Measurements from ENCODE around the gene METAP1D.

The METAP1D gene

DNA sequence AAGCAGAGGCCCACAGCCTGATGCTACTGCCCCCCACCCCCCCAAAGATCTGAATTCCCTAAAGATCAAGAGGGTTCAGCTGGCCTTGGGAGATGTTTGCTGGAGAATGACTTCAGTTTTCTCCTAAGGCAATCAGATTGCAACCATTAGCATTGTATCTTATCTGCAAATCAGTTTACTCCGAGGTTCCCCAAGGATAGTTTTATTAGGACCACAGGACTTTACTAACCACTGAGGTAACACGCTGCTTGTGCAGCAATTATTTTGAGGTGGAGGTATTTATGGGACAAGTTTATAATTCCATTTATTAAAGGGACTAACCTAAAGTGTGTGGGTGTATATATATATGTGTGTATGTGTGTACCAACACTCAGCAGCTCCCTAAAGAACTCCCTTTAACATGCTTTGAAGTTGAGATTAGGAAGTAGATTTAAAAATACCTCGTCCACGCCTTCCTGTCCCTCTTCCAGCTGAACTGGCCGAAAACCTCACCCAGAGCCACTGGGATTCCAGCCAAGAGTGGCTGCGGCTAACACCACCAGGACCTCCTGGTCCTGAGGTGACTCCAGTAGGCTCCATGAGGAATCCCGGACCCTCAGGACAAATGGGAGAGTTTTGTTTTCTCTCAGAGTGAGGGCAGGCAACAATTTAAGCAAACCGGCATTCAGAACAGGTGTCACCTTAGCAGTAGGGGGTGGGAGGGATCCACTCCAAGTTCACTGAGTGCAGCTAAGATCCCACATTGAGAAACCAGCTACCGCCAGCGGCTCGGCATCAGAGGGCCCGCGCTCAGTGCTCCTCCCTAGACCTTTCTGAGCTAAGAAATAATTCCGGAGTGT, 82.6 kb downstream of the METAP1D start:
- no peak for DNase-seq

DNA sequence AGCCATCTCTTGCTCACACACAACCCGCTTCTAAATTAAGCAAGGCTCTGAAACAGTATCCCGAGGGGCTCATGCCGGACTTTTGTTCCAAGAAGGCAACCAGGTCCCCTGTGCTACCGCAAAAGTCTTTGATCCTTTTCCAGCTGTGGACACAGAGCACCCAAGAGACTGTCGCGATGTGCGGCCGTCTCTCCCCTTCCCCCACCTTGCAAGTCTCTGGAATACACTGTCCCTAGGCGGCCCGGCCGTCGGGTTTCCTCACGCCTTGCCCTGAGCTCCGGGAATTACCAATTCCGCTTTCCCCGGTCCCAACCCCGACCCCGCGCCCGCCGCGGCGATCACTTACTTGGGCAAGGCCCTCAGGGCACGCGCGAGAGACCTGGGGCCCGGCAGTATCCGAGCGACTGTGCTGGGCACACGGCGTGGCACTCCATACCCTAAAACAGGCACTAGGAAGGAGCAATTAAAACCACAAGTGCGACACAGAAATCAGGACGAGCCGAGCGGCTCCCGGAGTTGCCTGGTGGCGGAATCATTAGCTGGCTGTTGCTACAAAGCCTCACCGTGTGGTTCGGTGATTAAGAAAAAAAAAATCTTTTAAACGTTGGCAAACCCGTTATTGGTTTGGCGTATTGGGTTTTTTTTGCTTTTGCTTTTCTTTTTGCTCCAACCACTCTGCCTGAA, 83.3 kb downstream of the METAP1D start:
- DNase-seq = no peak

DNA sequence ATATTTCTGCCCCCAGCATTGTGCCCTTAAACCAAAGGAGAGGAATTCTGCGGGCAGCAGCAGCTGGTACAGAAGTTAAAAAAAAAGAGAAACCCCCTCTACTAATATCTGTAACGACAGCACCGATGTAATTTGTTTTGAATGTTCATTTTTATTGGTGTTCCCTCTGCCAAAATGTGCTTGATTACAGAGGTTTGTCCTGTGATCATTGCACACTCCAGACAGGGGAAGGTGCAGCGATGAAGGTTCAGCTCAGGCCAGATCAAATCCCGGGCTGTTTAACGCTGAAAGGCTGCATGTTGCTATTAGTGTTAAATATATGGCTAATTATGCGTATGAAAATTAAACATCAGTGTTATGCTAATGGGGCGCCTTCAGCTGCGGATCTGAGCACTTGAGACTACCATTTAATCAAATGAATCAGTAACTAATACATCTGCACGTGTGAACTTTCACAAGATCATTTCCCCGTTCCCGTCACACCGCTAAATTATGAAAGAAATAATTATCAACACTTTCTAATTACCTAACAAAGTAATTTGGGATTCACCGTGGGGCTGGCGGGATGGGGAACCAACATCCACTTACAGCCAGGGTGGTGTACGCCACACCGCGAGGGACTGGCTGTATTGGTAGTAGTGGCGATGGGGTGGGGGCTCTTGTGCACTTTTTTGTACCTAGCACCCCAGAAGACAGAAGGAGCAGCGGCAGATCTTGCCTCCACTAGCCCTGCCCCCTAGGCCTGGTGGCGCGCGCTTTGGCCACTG, 84.1 kb downstream of the METAP1D start:
- DNase-seq = peak; percentile 3

DNA sequence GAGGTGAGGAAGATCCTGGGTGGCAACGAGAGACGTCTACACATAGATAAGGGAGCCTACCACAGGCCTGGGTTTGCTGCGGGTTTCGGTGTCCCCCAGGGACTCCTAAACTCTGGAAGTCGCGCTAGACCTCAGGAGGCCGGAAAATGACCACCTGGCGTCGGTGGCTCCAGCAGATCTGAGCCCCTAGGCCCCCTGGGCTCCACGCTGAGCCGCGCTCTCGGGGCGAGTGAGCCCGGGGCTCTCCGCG, 84.6 kb downstream of the METAP1D start:
- peak; percentile 52 for DNase-seq

DNA sequence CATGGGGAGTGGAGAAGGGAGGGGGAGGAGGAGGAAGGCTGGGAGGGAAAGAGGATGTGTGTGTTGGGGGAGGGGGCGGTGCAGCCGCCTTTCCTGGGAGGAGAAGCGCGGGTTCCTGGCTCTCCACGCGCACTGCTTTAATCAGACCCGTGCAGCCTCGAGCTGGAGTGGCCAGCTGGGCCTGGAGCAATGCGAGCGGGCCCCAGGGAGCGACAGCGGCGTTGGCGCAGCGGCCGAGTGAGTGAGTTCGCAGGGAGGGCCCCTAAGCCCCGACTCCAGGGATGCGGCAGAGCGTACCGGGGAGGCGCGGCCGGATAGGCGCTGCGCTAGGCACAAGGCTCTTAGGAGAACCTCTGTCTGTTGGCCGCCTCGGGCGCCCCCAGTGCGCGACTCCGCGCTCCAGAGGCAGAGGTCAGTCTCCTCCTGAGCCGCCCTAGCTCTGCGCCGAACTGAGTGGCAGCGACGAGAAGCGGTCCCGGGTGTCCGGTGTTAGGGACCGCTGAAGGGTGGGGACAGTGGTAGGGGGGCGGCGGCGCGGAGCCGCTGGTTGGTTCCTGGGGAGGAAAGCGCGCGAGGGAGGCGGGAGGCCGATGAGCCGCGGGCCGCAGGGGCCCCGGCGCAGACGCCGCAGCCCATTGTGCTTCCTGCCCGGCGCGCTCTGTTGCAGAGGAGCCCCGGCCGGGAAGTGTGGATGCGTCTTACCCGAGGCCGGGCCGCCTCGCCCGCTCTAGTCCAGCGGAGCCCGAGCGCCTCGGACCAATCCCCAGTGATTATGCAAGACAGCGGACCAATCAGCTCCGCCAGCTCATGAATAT, 85.1 kb downstream of the METAP1D start:
- DNase-seq = peak; percentile 94

DNA sequence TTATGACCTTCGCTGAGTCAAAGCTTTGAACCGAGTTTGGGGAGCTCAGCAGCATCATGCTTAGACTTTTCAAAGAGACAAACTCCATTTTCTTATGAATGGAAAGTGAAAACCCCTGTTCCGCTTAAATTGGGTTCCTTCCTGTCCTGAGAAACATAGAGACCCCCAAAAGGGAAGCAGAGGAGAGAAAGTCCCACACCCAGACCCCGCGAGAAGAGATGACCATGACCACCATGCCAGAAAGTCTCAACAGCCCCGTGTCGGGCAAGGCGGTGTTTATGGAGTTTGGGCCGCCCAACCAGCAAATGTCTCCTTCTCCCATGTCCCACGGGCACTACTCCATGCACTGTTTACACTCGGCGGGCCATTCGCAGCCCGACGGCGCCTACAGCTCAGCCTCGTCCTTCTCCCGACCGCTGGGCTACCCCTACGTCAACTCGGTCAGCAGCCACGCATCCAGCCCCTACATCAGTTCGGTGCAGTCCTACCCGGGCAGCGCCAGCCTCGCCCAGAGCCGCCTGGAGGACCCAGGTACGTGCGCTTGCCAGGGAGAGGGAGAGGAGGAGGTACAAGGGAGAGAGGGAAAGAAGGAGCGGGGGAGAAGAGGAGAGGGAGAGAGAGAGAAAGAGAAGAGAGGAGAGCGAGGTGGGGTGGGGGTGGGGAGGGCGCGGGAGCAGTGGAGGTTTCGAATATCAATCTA, 85.9 kb downstream of the METAP1D start, which contains the start of gene DLX1:
DLX1 (plus strand) TSS at position 48 of the 700 bp plus-strand sequence; CDS start at position 219, 171 bp downstream.
- no peak for DNase-seq

DNA sequence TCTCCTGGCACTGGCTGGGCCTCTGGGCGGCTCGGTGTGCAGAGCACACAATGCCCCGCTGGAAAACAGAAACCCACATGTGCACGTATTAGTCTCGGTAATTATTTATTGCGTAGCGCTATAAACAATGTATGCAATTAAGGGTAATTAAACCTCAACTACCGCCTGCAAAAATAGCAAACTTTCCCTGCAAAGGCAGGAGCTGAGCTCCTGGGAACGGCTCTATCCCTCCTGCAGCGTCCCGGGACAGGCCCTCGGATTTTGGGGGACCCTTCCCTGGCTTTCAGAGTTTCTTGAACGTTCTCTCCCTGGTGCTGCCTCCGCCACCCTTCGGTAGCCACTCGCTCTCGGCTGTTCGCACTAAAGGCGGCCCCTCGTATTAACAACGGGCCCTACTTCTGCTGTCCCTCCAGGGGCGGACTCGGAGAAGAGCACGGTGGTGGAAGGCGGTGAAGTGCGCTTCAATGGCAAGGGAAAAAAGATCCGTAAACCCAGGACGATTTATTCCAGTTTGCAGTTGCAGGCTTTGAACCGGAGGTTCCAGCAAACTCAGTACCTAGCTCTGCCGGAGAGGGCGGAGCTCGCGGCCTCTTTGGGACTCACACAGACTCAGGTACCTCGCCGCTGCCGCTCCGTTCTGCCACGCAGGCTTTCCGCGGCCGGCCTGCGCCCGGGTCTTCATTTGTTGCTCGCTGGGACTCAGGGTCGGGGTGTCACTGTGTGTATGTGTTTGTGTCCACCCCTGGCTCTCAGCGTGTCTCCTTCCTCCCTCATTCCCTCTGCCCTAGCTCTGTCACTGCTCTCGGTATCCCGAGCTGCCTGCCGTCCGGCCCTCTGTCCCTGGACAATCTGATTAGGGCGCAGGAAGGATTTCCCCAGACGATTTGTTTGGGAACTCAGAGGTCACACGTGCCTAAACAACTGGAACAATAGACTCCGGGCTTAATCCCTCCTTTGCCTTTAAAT, 86.8 kb downstream of the METAP1D start:
- DNase-seq = no peak

DNA sequence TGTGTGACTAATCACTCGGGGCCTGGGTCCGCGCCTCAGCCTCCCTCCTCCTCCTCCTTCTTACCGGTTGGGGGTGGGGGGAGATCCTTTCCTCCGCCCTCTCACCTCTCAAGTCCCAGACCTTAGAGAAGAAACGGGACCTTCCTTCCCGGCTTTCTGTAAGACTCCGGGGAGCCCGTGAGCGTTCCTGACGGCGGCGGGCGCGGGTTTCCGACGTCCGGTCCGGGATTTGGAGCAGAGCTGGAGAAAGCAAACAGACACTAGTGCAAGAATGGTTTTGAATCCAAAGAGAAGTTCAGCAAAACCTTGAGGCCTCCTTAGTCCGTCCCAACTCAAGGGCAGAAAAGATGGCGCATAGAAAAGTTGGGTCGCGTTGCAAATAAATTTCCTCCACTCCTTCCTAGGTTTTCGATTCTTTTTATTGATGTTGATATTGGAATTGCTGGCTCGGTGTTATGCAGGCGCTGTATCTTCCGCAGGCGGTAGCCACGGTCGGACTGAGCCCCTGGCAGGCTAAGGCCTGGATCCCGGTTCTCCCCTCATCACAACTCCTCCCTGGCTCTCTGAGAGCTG, 87.5 kb downstream of the METAP1D start:
- DNase-seq = no peak

DNA sequence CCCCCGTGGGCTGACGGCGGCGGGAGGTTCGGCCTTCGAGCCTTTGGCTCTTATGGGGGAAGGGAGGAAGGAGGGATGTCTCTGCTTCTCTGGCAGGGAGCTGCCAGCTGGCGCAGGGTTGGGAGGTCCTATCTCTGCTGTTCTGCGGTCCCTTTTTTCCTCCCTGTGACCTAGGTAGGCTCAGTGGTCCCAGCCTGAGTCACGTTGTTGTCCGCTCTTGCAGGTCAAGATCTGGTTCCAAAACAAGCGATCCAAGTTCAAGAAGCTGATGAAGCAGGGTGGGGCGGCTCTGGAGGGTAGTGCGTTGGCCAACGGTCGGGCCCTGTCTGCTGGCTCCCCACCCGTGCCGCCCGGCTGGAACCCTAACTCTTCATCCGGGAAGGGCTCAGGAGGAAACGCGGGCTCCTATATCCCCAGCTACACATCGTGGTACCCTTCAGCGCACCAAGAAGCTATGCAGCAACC, 88.1 kb downstream of the METAP1D start:
- no peak for DNase-seq

DNA sequence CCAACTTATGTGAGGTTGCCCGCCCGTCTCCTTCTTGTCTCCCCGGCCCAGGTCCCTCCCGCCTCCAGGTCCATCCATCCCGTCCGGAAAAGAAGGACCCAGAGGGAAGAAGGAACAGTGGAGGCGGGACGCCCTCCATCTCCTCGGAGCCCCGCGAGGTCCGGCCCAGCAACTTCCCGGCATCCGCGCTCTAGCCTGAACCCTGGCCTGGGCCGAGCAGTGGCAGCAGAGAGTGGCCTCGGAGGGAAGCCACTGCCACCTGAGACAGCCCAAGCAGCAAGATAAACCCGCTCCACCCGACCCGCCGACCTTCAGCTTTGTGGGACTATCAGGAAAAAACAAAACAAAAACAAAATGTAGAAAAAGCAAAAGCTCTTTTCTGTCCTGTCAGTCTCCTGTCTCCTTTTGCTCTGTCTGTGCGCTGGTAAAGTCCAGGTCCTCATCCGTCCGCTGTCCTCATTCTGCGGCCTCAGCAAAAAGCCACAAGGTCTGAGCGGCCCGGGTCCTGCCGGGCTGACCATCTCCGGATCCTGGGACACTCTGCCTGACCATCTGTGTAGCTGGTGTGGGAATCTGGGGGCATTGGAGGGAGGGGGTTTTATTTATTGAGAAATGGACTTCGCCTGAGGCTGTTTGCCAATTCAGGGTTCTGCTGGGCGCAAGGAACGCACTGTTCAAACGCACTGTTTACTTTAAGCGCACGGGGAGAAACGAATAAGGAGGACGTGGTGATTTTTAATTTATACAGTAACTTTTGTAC, 88.7 kb downstream of the METAP1D start:
- no peak for DNase-seq

DNA sequence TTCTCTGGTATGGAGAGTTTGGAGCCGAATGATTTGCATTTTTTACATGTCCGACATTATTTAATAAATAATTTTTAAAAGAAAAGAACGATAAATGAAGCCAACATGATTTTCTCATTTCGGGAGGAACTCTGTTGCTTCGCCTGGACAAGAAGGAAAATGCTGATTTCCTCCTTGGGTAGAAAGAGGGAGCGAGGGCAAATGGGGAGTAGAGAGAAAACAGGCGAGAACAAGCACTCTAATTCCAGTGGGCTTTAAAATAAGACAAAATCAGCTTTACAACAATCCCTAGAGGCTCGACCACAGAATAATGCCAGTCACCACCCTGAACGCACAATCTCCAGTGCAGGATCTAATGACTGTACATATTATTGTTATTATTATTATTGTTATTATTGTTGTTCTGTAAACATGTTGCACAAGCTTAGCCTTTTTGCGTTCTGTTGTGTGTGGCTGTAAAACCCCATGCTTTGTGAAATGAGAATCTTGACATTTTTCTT, 89.3 kb downstream of the METAP1D start:
- DNase-seq = no peak

DNA sequence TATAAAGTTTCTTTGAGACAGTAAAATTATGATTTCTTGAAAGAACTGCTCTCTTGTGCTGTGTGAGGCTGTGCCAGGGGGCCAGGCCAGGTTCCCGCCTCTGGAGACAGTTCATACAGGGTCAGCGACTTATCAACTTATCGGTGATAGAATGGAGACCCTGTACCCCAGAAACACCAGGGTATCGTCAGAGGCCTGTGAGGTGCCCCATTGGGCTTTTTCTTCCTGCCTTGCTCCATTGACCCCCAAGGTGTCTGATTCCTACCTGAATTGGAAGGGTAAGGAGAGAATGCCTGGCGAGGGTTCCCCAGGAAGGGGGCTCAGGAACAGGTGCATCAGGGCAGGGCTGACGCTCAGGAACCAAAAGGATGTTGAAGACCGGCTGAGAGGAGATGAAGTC, 89.9 kb downstream of the METAP1D start:
- DNase-seq = no peak

DNA sequence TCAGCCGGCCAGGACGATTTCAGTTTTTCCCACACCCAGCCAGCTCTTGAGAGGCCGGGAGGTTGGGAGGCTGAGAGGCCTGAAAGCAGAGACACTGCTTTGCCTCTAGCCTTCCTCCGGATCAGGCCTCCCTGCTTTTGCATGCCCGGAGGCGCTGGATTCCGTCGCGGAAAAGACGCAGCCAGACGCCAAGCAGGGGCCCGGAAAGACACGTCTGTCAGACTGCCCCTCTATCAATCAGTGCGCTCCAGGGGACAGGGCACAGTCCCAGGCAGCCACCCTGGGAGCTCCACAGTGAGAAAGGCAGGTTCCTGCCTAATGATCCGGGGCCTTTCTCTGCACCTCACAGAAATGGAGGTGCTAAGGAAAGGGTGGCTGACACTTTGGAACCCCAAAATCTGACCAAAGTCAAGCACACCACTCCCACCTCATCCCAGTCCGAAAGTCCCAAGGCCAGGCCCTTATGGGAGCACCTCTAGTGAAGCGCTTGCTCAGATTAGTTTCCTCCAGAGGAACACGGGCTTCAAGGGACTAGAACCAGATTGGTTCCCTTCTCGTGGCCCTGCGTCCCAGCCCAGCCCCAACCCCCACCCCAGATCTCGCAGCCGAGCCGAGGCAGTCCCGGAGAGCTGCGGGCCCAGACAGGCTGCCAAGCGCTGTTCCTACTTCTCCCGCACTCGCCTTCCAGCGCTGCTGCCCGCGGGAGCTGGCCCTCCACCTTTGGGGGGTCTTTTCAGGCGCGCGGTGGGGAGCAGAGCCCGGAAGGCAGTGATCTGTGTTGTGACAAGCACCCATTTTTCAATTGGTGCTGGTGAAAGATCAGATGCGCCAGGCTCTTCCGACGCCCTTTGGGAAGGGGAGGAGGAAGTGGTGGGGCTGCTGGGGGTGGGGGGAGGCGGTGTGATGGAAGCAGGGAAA, 90.5 kb downstream of the METAP1D start:
- DNase-seq = no peak

DNA sequence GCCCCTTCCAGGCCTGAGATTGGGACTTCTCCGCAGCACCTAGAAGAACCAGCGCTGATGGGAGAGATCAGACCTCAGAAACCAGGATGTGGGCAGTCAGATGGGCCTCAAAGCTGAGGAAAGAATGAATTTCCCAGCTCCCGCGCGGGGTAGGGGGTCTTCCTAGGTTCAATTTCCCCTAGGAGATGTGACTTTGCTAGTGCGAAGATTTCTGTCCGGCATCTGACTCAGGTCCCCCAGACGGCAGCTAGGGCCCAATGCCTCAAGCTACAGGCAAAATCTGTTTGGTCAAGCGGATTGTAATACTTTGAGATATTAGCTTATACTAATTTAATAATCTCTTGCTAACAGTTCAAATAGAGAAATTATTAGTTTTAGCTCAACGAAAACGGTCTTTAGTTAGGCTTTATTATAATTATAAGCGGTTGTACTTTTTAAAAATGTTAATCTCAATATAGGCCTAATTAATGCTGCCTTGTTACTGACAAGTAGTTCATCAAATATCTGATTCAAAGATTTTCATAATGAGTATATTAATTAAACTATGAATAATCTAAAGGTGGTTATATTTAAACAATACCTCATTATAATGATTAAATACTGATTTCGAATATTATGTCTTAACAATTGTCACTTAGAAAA, 91.4 kb downstream of the METAP1D start:
- no peak for DNase-seq

DNA sequence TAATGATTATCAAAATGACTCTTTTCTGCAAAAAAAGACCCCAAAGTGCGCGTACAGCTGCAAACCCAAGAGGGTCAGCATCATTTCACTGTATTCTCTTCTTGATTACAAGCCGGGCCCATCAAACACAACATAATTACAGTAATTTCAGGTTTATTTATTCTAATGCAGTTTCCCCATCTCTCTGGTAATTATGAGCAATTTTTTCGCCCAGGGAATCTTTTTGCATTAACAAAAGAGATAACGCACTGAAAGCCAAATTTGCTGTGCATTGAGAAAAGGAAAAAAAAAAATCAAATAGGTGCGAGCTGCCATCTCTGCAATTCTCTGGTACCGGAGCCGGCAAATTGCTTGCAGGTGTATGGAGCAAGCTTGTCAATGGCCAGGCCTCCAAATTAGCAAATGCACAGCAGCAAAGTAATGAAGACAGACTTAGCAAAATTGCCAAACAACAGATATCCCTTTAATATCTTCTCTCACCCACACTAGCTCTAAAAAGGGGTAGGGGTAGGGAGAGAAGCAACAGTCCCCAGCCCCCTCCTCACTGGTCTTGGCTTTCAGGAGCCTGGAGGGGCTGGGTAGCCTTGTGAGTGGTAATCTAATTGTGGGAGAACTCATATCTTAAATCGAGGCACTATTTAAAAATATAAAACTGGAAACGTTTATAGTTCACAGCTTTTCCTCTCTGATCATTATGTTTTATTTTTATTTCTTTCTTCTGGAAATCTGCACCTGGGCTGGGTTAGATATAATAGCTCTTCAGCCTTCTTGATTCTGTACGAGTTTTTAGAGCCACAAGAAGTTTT, 92.2 kb downstream of the METAP1D start:
- no peak for DNase-seq

DNA sequence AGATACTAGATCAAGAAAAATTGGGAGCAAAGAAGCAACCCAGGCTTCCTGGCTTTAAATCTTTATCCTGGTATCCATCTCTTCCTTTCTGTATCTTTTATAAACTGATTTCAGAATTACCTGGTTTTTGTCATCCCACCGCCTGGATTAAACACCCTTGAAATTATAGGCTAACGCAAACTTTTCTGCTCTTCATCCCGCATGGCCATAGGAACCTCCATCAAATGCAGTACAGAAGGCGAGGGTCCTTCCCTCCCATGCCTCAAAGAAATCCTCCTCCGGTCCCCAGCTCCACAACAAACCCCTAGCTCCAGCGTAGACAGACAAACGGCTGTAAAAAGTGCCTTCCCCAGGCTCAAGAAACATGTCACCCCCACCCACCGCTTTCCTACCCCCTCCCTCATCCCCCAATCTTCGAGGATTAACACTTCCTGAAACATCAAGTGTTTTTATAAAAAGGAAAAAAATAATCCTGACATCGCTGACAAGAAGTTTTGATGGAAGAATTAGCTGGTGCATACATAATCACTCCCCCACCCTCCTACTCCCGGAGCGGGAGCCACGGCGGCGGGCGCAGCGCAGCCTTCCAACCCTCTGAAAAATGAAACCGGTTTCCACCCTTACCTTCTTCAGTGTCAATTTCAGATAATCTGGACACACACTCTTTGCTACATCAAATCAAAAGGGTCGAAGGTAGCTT, 93.1 kb downstream of the METAP1D start:
- DNase-seq = no peak

All from NCI-H1694 treated with DMSO at 0.1 percent for 48 hours (cell line).